Mammary epithelial cell (primary cell): ENCODE measurements around the gene USP47.

Source experiments
- EZH2 ChIP-seq: IDR thresholded peaks from 2 replicates; pipeline ENCODE4 v1.6.1; 2012; ENCODE audit warnings: low read length, inconsistent platforms, borderline replicate concordance
- TF ChIP-seq, protein P1 (sequence below), 2 donors: IDR thresholded peaks in 1 of 2; conservative IDR thresholded peaks in 1 of 2; 2 replicates each; pipeline ENCODE4 v1.5.1; 2011 to 2012; ENCODE audit warnings: inconsistent platforms in 2 of 2, low read length in 2 of 2, mild to moderate bottlenecking in 2 of 2, control low read depth in 1 of 2, low read depth in 1 of 2; ENCODE audit not compliant: insufficient read depth in 1 of 2; ENCODE audit errors: extremely low read depth in 1 of 2

DNA sequence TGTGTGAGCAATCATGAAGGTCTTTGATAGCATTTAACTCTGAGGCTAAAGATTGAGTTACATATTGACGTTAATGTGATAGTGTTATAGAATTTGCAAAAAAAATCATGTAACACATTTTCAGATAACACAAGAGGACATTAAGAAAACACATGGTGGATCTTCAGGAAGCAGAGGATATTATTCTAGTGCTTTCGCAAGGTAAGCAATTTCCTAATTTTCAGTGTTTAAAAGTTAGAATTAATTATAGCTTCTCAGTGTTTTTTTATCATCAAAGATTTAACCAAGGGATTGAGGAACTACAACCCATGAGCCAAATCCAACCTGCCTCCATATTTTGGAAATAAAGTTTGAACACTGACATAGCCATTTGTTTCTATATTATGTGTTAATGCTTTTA is 88.1 kb downstream of the USP47 start:
- TF ChIP-seq, protein P1, sequence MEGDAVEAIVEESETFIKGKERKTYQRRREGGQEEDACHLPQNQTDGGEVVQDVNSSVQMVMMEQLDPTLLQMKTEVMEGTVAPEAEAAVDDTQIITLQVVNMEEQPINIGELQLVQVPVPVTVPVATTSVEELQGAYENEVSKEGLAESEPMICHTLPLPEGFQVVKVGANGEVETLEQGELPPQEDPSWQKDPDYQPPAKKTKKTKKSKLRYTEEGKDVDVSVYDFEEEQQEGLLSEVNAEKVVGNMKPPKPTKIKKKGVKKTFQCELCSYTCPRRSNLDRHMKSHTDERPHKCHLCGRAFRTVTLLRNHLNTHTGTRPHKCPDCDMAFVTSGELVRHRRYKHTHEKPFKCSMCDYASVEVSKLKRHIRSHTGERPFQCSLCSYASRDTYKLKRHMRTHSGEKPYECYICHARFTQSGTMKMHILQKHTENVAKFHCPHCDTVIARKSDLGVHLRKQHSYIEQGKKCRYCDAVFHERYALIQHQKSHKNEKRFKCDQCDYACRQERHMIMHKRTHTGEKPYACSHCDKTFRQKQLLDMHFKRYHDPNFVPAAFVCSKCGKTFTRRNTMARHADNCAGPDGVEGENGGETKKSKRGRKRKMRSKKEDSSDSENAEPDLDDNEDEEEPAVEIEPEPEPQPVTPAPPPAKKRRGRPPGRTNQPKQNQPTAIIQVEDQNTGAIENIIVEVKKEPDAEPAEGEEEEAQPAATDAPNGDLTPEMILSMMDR (conservative IDR thresholded peaks at IDR 0.05 in 1 of 2, IDR thresholded peaks at IDR 0.05 in 1 of 2; ENCODE audit: extremely low read depth in 1 of 2, insufficient read depth in 1 of 2, low read depth in 1 of 2, low read length in 2 of 2) = no peak
- TF ChIP-seq EZH2 = no peak
